Spleen (tissue), 11 donors: ENCODE results near the gene TMEM132D. TPM values are rescaled to one million over a fixed set of nuclear protein-coding genes. Genes with fewer than 3 reads are reported as not detected.

ENCODE experiments used
- DNase-seq: peaks from one replicate; pipeline ENCODE4 v3.0.0-alpha.2; 2020
- H3K27ac ChIP-seq, 8 donors: fragments of 200-600 bp; sonication (generic) in 7 of 8; 1 replicate in 4 of 8; 2 replicates in 4 of 8; pipeline versions ENCODE4 v1.5.0 to v1.8.0; 2016 to 2021; ENCODE audit warnings: inconsistent platforms in 4 of 8, mild to moderate bottlenecking in 4 of 8, moderate library complexity in 1 of 8
- H3K27me3 ChIP-seq, 7 donors: fragments of 200-600 bp; sonication (generic) in 6 of 7; replicated peaks in 1 of 7; 1 replicate in 4 of 7; 2 replicates in 3 of 7; pipeline versions ENCODE4 v1.5.0 to v1.8.0; 2016 to 2021; ENCODE audit warnings: inconsistent platforms in 3 of 7, mild to moderate bottlenecking in 1 of 7
- H3K36me3 ChIP-seq, 6 donors: fragments of 200-600 bp; sonication (generic) in 5 of 6; 1 replicate in 4 of 6; 2 replicates in 2 of 6; pipeline versions ENCODE4 v1.5.0 to v1.8.0; 2016 to 2021; ENCODE audit warnings: inconsistent platforms in 2 of 6
- H3K4me1 ChIP-seq, 6 donors: fragments of 200-600 bp; sonication (generic) in 5 of 6; 1 replicate in 3 of 6; 2 replicates in 3 of 6; pipeline versions ENCODE4 v1.5.0 to v1.8.0; 2016 to 2021; ENCODE audit warnings: inconsistent platforms in 3 of 6
- H3K4me3 ChIP-seq, 8 donors: fragments of 200-600 bp; sonication (generic) in 7 of 8; 1 replicate in 4 of 8; 2 replicates in 4 of 8; pipeline versions ENCODE4 v1.5.0 to v1.8.0; 2016 to 2021; ENCODE audit warnings: inconsistent platforms in 4 of 8, mild to moderate bottlenecking in 4 of 8, moderate library complexity in 2 of 8
- H3K9me3 ChIP-seq, 8 donors: fragments of 200-600 bp; sonication (generic) in 7 of 8; 1 replicate in 4 of 8; 2 replicates in 4 of 8; pipeline versions ENCODE4 v1.5.0 to v1.8.0; 2016 to 2021; ENCODE audit warnings: inconsistent platforms in 4 of 8
- CTCF ChIP-seq, 11 experiments: fragments of 200-600 bp in 7 of 11; fragments of 450-650 bp in 4 of 11; sonication (generic) in 4 of 11; IDR thresholded peaks in 8 of 11; conservative IDR thresholded peaks in 3 of 11; 1 replicate in 7 of 11; 2 replicates in 4 of 11; pipeline versions ENCODE4 v1.4.0 to v1.8.0; 2016 to 2021; ENCODE audit warnings: antibody characterized with exemption in 11 of 11, inconsistent platforms in 4 of 11, mild to moderate bottlenecking in 1 of 11
- POLR2A ChIP-seq, 3 donors: fragments of 450-650 bp; IDR thresholded peaks; one replicate each; pipeline ENCODE4 v1.5.1; 2017; ENCODE audit warnings: antibody characterized with exemption in 3 of 3, mild to moderate bottlenecking in 1 of 3
- POLR2AphosphoS5 ChIP-seq, 3 donors: sonication (generic); formaldehyde crosslinking; IDR thresholded peaks; one replicate each; pipeline ENCODE4 v1.5.1; 2017; ENCODE audit warnings: antibody characterized with exemption in 3 of 3
- WGBS, 5 donors: extraction: QIAGEN DNeasy Blood & Tissue Kit in 3 of 5; methylation state at CpG; one replicate each; pipeline versions ENCODE4 v1.1.5 to v1.1.7; 2013 to 2018; 5-methylcytosine and 5-hydroxymethylcytosine counted together
- intact Hi-C: fragments of 100-400 bp; cut with DNase I; formaldehyde crosslinking; loops from one replicate; pipeline ENCODE4 v1.15.0; 2023; ENCODE audit warnings: low total_unique reads
- polyA plus RNA-seq, 3 donors: library from polyadenylated mRNA; stranded (reverse); fragments of 200-250 nt; gene quantifications; one replicate each; pipeline ENCODE4 v1.2.1, GENCODE V29; 2013
- total RNA-seq, 7 donors: library from RNA; depleted of rRNA in 3 of 7; stranded (reverse); fragments of >200 nt in 3 of 7; fragmentation: NEBNext Ultra II Directional in 4 of 7; extraction: Animal tissue kit (Norgen Biotek cat#: 25700) in 4 of 7; gene quantifications; one replicate each; pipeline versions ENCODE4 v1.1.0 to v1.2.1, GENCODE V29; 2016 to 2021
- donor health status: healthy with polysubstance abuse.
- donor health status: DM: no; HTN: no; CAD: no; lungs with moderate emphysema.
- donor health status: DM: no; HTN: no; CAD: no.
- donor health status: Bipolar disorder and iron deficiency.
- donor health status: healthy.
- donor health status: DM: no; HTN: no; CAD: no.
- donor health status: DM: yes; HTN: yes; CAD: no.

Gene TMEM132D
- total and polyA plus RNA-seq, 10 donors: 0.03 TPM; not detected in 9

- WGBS, 5 donors: 53 to 65% (median 57%) methylated on average over 6 of the region's 6 CpGs
- no peaks in the 10 kb centered on the region for H3K27me3 ChIP-seq
- no peaks in the 10 kb centered on the region for H3K4me1 ChIP-seq
- DNase-seq: no peak
- intact Hi-C loops: no loop called here
- no peaks in the 10 kb centered on the region for H3K36me3 ChIP-seq
- H3K4me3 ChIP-seq: no peak overlapping the region
- H3K27ac ChIP-seq: no peak overlapping the region
- TF ChIP-seq POLR2AphosphoS5 (IDR thresholded peaks at IDR 0.05) (no peak), CTCF (IDR thresholded peaks at IDR 0.05 in 8 of 11, conservative IDR thresholded peaks at IDR 0.05 in 3 of 11) (no peak), POLR2A (IDR thresholded peaks at IDR 0.05) (no peak)
- H3K9me3 ChIP-seq: peaks cover 0 to 11% (median 0%) of the 10 kb centered on the region in 8 donors
Measured at GRCh38 chr12:129234209-129234608, 669.6 kb downstream of the TMEM132D start.

- H3K27ac ChIP-seq: no peak overlapping the region
- no peaks in the 10 kb centered on the region for H3K27me3 ChIP-seq
- TF ChIP-seq POLR2AphosphoS5 (IDR thresholded peaks at IDR 0.05): no peak
- TF ChIP-seq CTCF (IDR thresholded peaks at IDR 0.05 in 8 of 11, conservative IDR thresholded peaks at IDR 0.05 in 3 of 11): no peak
- no peak for TF ChIP-seq POLR2A (IDR thresholded peaks at IDR 0.05)
- H3K4me3 ChIP-seq: no peak overlapping the region
- no peaks in the 10 kb centered on the region for H3K36me3 ChIP-seq
- H3K4me1 ChIP-seq: no peaks in the 10 kb centered on the region
- peaks cover 0 to 7% (median 0%) of the 10 kb centered on the region in 8 donors for H3K9me3 ChIP-seq
- intact Hi-C loops: no loop called here
- no peak for DNase-seq
- 64 to 81% (median 72%) methylated on average over 3 of the region's 3 CpGs for WGBS, 5 donors
Measured at GRCh38 chr12:129231491-129231890, 672.3 kb downstream of the TMEM132D start.

GRCh38 chr12:129230995-129231394, 672.8 kb downstream of the TMEM132D start:
- 66 to 87% (median 74%) methylated on average over 4 of the region's 4 CpGs for WGBS, 5 donors
- TF ChIP-seq POLR2A (IDR thresholded peaks at IDR 0.05): no peak

GRCh38 chr12:129226851-129227250, 677.0 kb downstream of the TMEM132D start:
- peaks cover 0 to 13% (median 0%) of the 10 kb centered on the region in 8 donors for H3K9me3 ChIP-seq
- no peak overlapping the region for H3K27ac ChIP-seq
- DNase-seq: no peak
- H3K4me3 ChIP-seq: no peak overlapping the region
- H3K36me3 ChIP-seq: no peaks in the 10 kb centered on the region
- no peak for TF ChIP-seq POLR2AphosphoS5 (IDR thresholded peaks at IDR 0.05)
- no peak for TF ChIP-seq POLR2A (IDR thresholded peaks at IDR 0.05)
- no peak for TF ChIP-seq CTCF (IDR thresholded peaks at IDR 0.05 in 8 of 11, conservative IDR thresholded peaks at IDR 0.05 in 3 of 11)
- intact Hi-C loops: no loop called here
- H3K4me1 ChIP-seq: no peaks in the 10 kb centered on the region
- 79 to 86% (median 79%) methylated on average over 6 of the region's 6 CpGs for WGBS, 5 donors
- H3K27me3 ChIP-seq: no peaks in the 10 kb centered on the region

More at GRCh38 chr12:129230995-129231394, 672.8 kb downstream of the TMEM132D start:
- H3K4me3 ChIP-seq: no peak overlapping the region
- no peak for DNase-seq
- no peaks in the 10 kb centered on the region for H3K27me3 ChIP-seq
- no peak overlapping the region for H3K27ac ChIP-seq
- no peaks in the 10 kb centered on the region for H3K36me3 ChIP-seq
- H3K4me1 ChIP-seq: no peaks in the 10 kb centered on the region
- intact Hi-C loops: no loop called here
- peaks cover 0 to 7% (median 0%) of the 10 kb centered on the region in 8 donors for H3K9me3 ChIP-seq

DNA sequence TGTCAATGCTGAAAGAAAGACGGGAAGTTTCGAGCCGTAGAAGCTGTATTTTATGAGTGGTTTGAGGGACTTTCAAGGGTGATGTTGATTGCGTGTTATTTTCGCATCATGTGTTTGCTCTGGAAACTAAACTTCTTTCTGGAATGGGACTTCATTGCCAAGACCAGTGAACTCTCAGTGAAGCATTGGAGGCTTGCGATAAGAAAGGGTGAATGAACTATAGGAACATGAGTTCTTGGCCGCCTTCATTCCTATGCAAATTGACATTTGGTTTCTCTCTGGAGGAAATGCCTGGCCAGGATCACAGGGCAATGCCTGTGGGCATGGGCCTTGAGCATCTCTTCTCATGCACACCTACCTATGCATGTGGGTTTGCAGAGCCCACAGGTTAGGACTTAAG, 677.8 kb downstream of the TMEM132D start:
- Histone ChIP-seq H3K9me3 (peaks cover 0 to 13% (median 0%) of the 10 kb centered on the region in 8 donors), H3K4me3 (no peak overlapping the region), H3K4me1 (no peaks in the 10 kb centered on the region), H3K27ac (no peak overlapping the region), H3K36me3 (no peaks in the 10 kb centered on the region), H3K27me3 (no peaks in the 10 kb centered on the region)
- no peak for DNase-seq
- intact Hi-C loops: no loop called here
- 61 to 86% (median 70%) methylated on average over 7 of the region's 7 CpGs for WGBS, 5 donors
- TF ChIP-seq CTCF (IDR thresholded peaks at IDR 0.05 in 8 of 11, conservative IDR thresholded peaks at IDR 0.05 in 3 of 11): no peak
